Nasal cavity respiratory epithelium epithelial cell of viscerocranial mucosa (primary cell): Measurements from ENCODE around the gene HAUS7. TPM values are rescaled to one million over a fixed set of nuclear protein-coding genes. Genes with fewer than 3 reads are reported as not detected.

Source experiments
- total RNA-seq: library from RNA; depleted of rRNA; stranded (reverse); fragments of >200 nt; gene quantifications from 2 replicates; pipeline ENCODE4 v1.2.3, GENCODE V29; 2014

The HAUS7 gene
- total RNA-seq: 8.0 and 8.2 TPM in 2 replicates

DNA sequence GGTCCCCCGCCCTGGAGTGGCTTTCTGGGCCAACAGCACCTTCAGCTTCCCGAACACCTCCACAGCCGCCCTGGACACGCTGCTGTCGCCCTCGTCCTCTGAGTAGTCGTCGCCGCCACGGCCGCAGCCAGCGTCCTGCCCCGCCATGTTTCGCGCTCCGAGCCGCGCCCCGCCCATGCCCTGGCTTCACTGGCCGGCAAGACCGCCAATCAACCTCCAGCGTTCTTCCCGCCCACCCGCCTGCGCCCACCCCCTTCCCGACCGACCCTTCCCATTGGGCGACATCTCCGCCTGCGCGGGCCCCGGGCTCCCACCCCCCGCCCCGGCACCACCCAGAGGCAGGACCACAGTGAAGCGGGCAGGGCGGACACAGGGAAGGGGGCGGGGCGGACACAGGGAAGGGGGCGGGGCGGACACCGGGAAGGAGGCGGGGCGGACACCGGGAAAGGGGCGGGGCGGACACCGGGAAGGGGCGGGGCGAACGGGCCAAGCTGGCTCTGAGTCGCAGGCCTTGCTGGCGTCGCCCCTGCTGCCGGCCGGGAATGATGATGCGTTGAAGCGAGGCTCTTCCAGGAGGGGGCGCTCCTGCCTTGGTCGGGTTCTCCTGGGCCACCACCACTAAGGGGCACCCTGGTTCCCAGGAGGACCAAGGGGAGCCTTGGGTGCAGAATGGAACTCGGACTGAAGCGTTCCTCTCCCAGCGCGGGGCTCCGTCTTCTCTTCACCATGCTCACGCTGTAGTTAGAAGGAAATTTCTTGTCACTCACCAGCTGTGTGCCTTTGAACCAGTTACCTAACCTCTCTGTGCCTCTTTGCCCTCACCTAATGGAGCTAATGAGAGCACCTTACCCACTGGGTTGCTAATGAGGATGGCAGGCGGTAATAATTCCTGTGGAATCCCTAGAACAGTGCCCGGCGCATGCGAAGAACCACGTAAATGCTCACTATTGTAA is at the start of gene HAUS7:
Gene HAUS7, minus strand, starts transcription at position 166 of the 953 bp plus-strand sequence. Its CDS starts 19 bp downstream, at position 147.

DNA sequence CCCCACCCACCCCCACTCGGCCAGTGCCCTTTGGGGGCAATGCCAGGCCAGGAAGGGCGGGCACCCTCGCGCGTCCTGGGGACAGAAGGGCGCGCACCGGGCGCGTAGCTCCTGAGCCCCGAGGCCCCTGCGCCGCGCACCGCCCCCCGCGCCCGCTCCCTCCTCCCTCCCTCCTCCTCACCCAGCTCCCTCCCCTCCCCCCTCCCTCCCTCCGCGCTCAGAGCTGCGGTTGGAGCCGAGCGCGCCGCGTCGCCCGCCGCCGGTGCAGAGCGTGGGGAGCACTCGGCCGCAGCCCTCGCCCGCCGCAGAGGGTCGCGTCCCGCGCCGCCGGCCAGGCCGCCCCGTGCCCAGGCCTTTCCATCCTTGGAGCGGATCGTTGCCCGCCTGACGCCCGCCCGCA is 47.0 kb upstream of the HAUS7 start, which contains the start of gene ATP2B3:
Gene ATP2B3, plus strand, starts transcription at position 220 of the 400 bp plus-strand sequence. CDS start 18,606 bp downstream, outside the sequence.

DNA sequence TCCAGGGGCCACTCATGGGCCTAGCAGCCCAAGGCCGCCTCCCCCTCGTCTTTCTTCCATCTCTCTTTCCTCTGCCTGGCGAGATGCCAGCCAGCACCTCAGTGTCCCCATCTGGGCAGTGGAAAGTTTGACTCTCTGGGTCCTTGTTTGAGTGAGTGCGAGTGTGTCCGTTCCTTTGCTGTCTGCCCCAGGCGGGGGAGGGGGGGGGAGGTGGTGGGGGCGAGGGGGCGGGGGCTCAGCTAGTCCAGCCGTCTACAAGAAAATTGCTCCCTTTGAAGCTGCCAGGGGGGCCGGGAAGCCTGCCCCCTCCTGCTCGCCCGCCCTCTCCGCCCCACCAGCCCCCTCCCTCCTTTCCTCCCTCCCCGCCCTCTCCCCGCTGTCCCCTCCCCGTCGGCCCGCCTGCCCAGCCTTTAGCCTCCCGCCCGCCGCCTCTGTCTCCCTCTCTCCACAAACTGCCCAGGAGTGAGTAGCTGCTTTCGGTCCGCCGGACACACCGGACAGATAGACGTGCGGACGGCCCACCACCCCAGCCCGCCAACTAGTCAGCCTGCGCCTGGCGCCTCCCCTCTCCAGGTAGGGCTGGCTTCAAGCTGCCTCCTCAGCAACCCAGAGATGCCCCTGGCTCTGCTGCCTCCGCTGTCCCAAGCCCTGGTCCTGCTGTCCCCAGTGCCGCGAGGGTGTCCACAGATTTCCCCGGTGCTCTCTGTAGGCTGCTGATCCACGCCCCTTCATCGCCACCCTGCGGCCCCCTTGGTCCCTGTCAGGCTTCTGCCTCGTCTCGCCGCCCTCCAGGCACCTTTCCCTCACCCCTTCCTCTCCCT is 24.4 kb upstream of the HAUS7 start, which contains the start of gene BGN:
Gene BGN, plus strand, starts transcription at position 440 of the 821 bp plus-strand sequence. CDS start 9,652 bp downstream, outside the sequence.

DNA sequence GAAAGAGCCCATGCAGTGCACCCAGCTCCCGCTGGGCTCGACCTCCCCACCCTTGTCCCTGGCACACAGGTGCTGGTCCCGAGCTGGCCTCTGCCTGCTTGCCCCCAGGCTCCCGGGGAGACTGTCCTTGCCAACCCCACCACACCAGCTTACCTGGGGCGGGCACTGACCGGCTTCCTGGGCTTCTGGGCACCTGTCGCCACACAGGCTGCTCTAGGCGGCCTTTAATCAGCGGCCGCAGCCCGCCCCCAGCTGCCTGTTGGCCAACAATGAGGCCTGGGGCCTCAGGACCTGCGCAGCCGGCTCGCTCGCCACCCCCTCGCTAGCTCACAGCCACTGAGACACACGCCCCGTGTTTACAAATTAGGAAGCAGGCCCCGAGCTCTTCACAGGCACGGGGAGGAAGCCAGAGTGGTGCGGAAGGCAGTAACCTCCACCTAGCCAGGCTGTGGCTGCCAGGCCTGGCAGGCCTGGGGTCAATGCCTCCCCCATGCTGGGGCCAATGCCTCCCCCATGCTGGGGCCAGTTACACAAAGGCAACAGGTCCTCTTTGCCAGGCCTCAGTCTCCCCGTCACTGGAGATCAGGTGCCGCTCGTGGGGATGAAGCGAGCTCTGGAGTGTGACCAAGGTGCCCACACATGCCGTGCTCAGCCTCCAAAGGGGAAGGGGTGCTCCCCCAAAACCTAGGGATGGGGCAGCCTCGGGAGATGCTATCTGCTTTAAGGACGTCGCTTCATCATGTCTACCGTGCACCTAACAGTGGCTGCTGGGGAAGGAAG is 24.3 kb downstream of the HAUS7 start, which contains the start of gene TREX2:
Gene TREX2, minus strand, starts transcription at position 201 of the 780 bp plus-strand sequence. CDS start 626 bp downstream, outside the sequence.

DNA sequence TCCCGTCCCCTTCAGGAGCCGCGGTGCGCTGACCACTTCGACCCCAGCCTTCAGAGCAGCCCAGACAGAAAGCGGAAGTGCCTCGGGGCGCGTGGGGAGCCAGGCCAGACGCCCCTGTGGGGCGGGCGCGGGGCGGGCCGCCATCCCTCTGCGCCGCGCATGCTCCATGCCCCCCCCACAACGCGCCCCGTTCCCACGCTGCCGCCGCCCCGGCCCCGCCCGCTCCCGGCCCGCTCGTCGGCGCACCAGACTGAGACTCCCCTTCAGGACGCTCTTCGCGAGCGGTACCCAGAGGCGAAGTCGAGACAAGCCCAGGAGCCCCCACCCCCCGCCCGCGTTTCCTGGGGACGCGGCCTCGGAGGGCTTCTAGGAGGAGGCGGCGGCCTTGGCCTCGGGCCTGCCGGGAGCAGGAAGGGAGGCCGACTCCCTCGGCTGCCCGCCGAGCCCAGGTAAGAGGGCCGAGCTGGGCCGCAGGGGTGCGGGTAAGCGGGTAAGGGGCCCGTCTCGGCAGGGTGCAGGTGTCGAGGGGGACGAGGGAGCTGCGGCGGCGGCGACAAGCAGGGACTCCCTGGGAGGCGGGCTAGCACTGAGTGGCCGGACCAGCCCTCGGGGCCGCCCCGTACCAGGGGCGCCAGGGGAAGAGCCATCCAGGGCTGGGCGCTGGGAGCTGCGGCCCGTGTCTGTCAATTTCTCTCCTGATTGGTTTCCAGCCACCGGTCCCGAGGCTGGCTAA is 59.0 kb downstream of the HAUS7 start, which contains the start of gene ZFP92:
Gene ZFP92, plus strand, starts transcription at position 218 of the 733 bp plus-strand sequence. CDS start 6,851 bp downstream, outside the sequence.

DNA sequence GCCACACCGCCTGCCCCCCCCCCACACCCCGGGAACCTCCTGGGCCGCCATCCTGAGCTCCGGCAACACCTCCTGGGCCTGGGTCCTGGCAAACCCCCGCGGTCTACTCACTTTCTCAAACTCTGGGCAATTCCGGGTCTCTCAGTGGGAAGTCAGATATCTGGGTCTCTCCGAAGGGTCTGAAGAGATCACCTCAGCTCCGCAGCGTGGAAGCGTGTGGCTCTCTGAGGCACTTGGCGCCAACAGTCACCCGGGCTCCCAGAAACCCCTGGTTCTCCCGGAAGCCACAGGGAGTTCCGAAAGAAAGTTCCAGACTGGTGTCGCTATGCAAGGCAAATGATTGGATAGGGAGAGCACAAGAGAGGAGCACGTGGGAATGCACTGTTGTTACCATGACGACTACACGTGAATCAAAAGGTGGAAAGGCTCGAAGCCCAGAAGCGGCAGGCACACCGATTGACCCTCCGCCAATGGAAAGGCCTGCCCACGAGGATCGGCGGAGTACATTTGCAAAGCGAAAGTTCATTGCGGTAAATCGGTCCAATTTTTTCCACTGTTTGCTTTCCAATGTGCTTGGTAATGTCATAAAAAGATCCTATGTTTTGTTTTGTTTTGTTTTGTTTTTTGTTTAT is 69.1 kb downstream of the HAUS7 start, which contains the start of gene PNMA6E:
Gene PNMA6E, minus strand, starts transcription at position 218 of the 632 bp plus-strand sequence. CDS start 2,501 bp downstream, outside the sequence.

Other genes with a start within 250 kb of the HAUS7 start
- gene PNMA6F, start 148.8 kb downstream of the HAUS7 start, total RNA-seq: not detected in 2 replicates
- 5.8 and 13.5 TPM in 2 replicates for gene ZNF275, start 136.4 kb downstream of the HAUS7 start, total RNA-seq
- gene PNMA6E, start 69.2 kb downstream of the HAUS7 start, total RNA-seq: not detected in 2 replicates
- gene ZFP92, start 59.1 kb downstream of the HAUS7 start, total RNA-seq: 0.34 and 2.5 TPM in 2 replicates
- 0.64 and 3.8 TPM in 2 replicates for gene TREX2, start 24.5 kb downstream of the HAUS7 start, total RNA-seq
- 0.21 TPM in 1 of 2 replicates, not detected in the other for gene BGN, start 24.4 kb upstream of the HAUS7 start, total RNA-seq
- not detected in 2 replicates for gene ATP2B3, start 47.1 kb upstream of the HAUS7 start, total RNA-seq
- 23.2 and 43.1 TPM in 2 replicates for gene CCNQ, start 128.6 kb upstream of the HAUS7 start, total RNA-seq
- 0.28 and 0.68 TPM in 2 replicates for gene DUSP9, start 176.6 kb upstream of the HAUS7 start, total RNA-seq
- gene PNCK, start 203.2 kb upstream of the HAUS7 start, total RNA-seq: 0.34 and 2.5 TPM in 2 replicates
- 29.0 and 77.4 TPM in 2 replicates for gene SLC6A8, start 217.3 kb upstream of the HAUS7 start, total RNA-seq